Neural progenitor cell (in vitro differentiated cells): ENCODE measurements around the gene LRRN2.

Experiments
- EZH2 ChIP-seq: fragments of 200-600 bp; sonication (generic); IDR thresholded peaks from 2 replicates; pipeline ENCODE4 v1.6.1; 2017; ENCODE audit warnings: antibody characterized with exemption, mild to moderate bottlenecking, moderate library complexity
- TF ChIP-seq, protein P1 (sequence below): fragments of 200-600 bp; sonication (generic); IDR thresholded peaks from 2 replicates; pipeline ENCODE4 v1.5.1; 2017; ENCODE audit warnings: antibody characterized with exemption, mild to moderate bottlenecking

DNA sequence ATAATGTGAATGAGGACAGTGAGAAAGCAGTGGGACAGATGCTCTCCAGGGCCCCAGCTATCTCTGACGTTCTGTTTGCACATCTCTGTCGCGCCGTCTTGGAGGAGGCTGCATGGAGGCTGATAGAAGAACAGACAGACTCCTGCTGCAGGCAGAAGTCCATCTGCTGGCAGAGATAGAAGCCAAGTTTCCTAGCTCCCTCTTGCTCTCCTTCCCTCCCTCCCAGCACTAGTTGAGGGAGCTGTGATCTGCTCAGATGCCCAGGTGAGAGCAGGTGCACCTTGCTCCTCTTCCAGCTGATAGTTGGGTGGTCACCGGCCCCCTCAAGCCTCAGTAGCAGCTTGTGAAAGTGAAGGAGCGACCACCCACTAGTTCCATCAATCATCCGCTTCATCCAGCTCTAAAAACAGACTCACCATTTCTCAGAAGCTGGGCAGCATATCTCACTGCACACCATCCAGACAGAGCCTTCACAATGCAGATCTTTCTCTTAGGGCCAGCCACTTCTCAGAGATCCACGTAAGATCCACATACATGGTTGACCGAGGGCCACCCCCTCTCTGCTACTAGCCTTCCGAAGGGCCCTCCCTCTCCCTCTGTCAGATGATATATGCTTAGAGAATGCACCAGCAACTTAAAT lies 12.9 kb downstream of the LRRN2 start:
- TF ChIP-seq EZH2: no peak
- TF ChIP-seq, protein P1, sequence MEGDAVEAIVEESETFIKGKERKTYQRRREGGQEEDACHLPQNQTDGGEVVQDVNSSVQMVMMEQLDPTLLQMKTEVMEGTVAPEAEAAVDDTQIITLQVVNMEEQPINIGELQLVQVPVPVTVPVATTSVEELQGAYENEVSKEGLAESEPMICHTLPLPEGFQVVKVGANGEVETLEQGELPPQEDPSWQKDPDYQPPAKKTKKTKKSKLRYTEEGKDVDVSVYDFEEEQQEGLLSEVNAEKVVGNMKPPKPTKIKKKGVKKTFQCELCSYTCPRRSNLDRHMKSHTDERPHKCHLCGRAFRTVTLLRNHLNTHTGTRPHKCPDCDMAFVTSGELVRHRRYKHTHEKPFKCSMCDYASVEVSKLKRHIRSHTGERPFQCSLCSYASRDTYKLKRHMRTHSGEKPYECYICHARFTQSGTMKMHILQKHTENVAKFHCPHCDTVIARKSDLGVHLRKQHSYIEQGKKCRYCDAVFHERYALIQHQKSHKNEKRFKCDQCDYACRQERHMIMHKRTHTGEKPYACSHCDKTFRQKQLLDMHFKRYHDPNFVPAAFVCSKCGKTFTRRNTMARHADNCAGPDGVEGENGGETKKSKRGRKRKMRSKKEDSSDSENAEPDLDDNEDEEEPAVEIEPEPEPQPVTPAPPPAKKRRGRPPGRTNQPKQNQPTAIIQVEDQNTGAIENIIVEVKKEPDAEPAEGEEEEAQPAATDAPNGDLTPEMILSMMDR: no peak
